ENCODE results near the gene DENND5B. TPM values are rescaled to one million over a fixed set of nuclear protein-coding genes. Genes with fewer than 3 reads are reported as not detected.
"Not testable (repeated sequence)": the region's sequence is repeated elsewhere in the genome, so short reads cannot be mapped to it uniquely, and the experiment has no call there.

DENND5B gene
- total RNA-seq, 4 donors from 2014 or later: 4.6 to 6.4 (median 5.4) TPM

GRCh38 chr12:31407562-31407961, 183.4 kb downstream of the DENND5B start:
- WGBS, 2 donors: 95 to 96% methylated on average over 1 of the region's 1 CpG
- intact Hi-C loops (cut with DNase I; ENCODE audit: low total_unique reads): no loop called here
- peak in 1 of 2 donors; percentile 25 for DNase-seq (ENCODE audit: low spot score in 2 of 2)
- TF ChIP-seq CTCF (IDR thresholded peaks at IDR 0.05) (no peak), POLR2A (IDR thresholded peaks at IDR 0.05) (no peak)
- H3K4me3 ChIP-seq (ENCODE audit: low read depth, poor library complexity, severe bottlenecking): no peak overlapping the region

- no peak for TF ChIP-seq POLR2A (IDR thresholded peaks at IDR 0.05)
- no peak for TF ChIP-seq CTCF (IDR thresholded peaks at IDR 0.05)
- no peak for DNase-seq (ENCODE audit: low spot score in 2 of 2)
- 69 to 70% methylated on average over 1 of the region's 1 CpG for WGBS, 2 donors
- H3K4me3 ChIP-seq (ENCODE audit: low read depth, poor library complexity, severe bottlenecking): no peak overlapping the region
- intact Hi-C loops (cut with DNase I; ENCODE audit: low total_unique reads): no loop called here
These were observed 184.6 kb downstream of the DENND5B start for GRCh38 chr12:31406345-31406744.

- TF ChIP-seq CTCF (IDR thresholded peaks at IDR 0.05) (no peak), POLR2A (IDR thresholded peaks at IDR 0.05) (no peak)
- 89 to 94% methylated on average over 8 of the region's 8 CpGs for WGBS, 2 donors
- DNase-seq (ENCODE audit: low spot score in 2 of 2): peak in 1 of 2 donors; percentile 36
- no peak overlapping the region for H3K4me3 ChIP-seq (ENCODE audit: low read depth, poor library complexity, severe bottlenecking)
- intact Hi-C loops (cut with DNase I; ENCODE audit: low total_unique reads): no loop called here
These were observed 185.9 kb downstream of the DENND5B start for GRCh38 chr12:31405021-31405420.

- peak; percentile 56 to 68 for DNase-seq (ENCODE audit: low spot score in 2 of 2)
- TF ChIP-seq CTCF (IDR thresholded peaks at IDR 0.05): peak in 1 of 3 donors; percentile 49
- not testable (repeated sequence) for H3K4me3 ChIP-seq (ENCODE audit: low read depth, poor library complexity, severe bottlenecking)
- 11 to 14% methylated on average over 7 of the region's 7 CpGs for WGBS, 2 donors
- intact Hi-C loops (cut with DNase I; ENCODE audit: low total_unique reads): loop anchor here (5.0 kb wide), 1 partner anchor 234 kb away; no protein-coding TSS in a partner anchor
These were observed 187.8 kb downstream of the DENND5B start for GRCh38 chr12:31403099-31403607.

- 46 to 57% methylated on average over 5 of the region's 5 CpGs for WGBS, 2 donors
- TF ChIP-seq CTCF (IDR thresholded peaks at IDR 0.05) (no peak), POLR2A (IDR thresholded peaks at IDR 0.05) (no peak)
- peak in 1 of 2 donors; percentile 62 for DNase-seq (ENCODE audit: low spot score in 2 of 2)
- H3K4me3 ChIP-seq (ENCODE audit: low read depth, poor library complexity, severe bottlenecking): no peak overlapping the region
- intact Hi-C loops (cut with DNase I; ENCODE audit: low total_unique reads): no loop called here
These were observed 197.9 kb downstream of the DENND5B start for GRCh38 chr12:31393004-31393550.

- no peak overlapping the region for H3K4me3 ChIP-seq (ENCODE audit: low read depth, poor library complexity, severe bottlenecking)
- WGBS, 2 donors: 55 to 63% methylated on average over 2 of the region's 2 CpGs
- TF ChIP-seq POLR2A (IDR thresholded peaks at IDR 0.05): no peak
- no peak for TF ChIP-seq CTCF (IDR thresholded peaks at IDR 0.05)
- intact Hi-C loops (cut with DNase I; ENCODE audit: low total_unique reads): no loop called here
- DNase-seq (ENCODE audit: low spot score in 2 of 2): peak in 1 of 2 donors; percentile 45
These were observed 199.9 kb downstream of the DENND5B start for GRCh38 chr12:31390991-31391390.

Data from lower leg skin (tissue), 4 donors.